ENCODE results near the gene WDR55.

DNA sequence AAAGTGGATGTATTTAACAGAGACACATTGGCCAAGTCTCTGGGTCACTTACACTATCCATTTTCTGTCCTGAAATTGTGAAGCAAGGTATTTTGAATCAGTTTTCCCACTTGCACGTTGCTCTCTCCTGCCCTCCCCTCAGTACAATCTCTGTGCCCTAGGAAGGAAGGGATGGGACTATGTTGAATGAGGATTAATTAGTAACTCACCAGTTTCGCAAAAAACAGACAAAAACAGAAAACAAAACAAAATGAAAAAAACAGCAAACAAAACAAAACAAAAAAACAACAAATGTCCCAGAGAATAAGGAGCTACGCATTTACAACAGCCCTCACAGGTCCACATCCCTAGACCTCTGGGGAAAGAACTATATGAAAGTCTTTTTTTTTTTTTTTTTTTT is 30.6 kb upstream of the WDR55 start:
- TF ChIP-seq, protein P1, sequence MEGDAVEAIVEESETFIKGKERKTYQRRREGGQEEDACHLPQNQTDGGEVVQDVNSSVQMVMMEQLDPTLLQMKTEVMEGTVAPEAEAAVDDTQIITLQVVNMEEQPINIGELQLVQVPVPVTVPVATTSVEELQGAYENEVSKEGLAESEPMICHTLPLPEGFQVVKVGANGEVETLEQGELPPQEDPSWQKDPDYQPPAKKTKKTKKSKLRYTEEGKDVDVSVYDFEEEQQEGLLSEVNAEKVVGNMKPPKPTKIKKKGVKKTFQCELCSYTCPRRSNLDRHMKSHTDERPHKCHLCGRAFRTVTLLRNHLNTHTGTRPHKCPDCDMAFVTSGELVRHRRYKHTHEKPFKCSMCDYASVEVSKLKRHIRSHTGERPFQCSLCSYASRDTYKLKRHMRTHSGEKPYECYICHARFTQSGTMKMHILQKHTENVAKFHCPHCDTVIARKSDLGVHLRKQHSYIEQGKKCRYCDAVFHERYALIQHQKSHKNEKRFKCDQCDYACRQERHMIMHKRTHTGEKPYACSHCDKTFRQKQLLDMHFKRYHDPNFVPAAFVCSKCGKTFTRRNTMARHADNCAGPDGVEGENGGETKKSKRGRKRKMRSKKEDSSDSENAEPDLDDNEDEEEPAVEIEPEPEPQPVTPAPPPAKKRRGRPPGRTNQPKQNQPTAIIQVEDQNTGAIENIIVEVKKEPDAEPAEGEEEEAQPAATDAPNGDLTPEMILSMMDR (IDR thresholded peaks at IDR 0.05; ENCODE audit: insufficient read depth, low read depth, low read length): no peak
- TF ChIP-seq EZH2 (IDR thresholded peaks at IDR 0.05; ENCODE audit: insufficient read depth, low read length): no peak

All from astrocyte (in vitro differentiated cells and primary cell).